ENCODE measurements around the gene FAU. TPM values are rescaled to one million over a fixed set of nuclear protein-coding genes. Genes with fewer than 3 reads are reported as not detected.

Gene FAU
- polyA plus RNA-seq, 1 of the 3 experiments (the other 2 are of a cell fraction) = 1,210 TPM

GRCh38 chr11:65090628-65091027, 31.3 kb downstream of the FAU start:
- Histone ChIP-seq H3K79me2 (ENCODE audit: insufficient read depth) (peaks cover 4% of the 10 kb centered on the region), H3K4me1 (ENCODE audit: control insufficient read depth in 1 of 2, insufficient read depth in 2 of 2, low read depth in 1 of 2, low read length in 1 of 2) (peaks cover 0 to 1% of the 10 kb centered on the region in 2 experiments; a peak in 1 of 4 replicates), H3K9me3 (no peaks in the 10 kb centered on the region), H3K4me2 (no peak overlapping the region), H4K20me1 (ENCODE audit: insufficient read depth) (no peaks in the 10 kb centered on the region), H3K9ac (no peak overlapping the region), H3K36me3 (replicated peaks in 1 of 2; ENCODE audit: control insufficient read depth in 1 of 2, insufficient read depth in 2 of 2, low read length in 1 of 2) (peaks cover under 1 to 31% of the 10 kb centered on the region in 2 experiments), H2AFZ (ENCODE audit: low read depth) (no peak overlapping the region), H3K9me2 (no peaks in the 10 kb centered on the region), H3K27me3 (ENCODE audit: insufficient read depth) (no peaks in the 10 kb centered on the region), H3K4me3 (ENCODE audit: low read depth in 2 of 2, low read length in 1 of 2) (no peak overlapping the region), H3K27ac (ENCODE audit: low read depth in 2 of 2, low read length in 1 of 2) (no peak overlapping the region), H3F3A (replicated peaks; ENCODE audit: insufficient read depth) (peaks cover 23% of the 10 kb centered on the region)
- WGBS (ENCODE audit: low lambda C conversion rate) = 92% methylated on average over 4 of the region's 4 CpGs
- CTCF ChIA-PET = interaction anchor here (1.9 to 2.6 kb wide), 2 partner anchors 19 to 22 kb away, joined by 11 to 13 read pairs; partner anchors contain the start of gene TM7SF2
- POLR2A ChIA-PET = no interaction called here
- DNase-seq = no peak
- TF ChIP-seq GABPA (IDR thresholded peaks at IDR 0.05; ENCODE audit: low read depth) (no peak), PBX3 (IDR thresholded peaks at IDR 0.05) (no peak), TCF12 (IDR thresholded peaks at IDR 0.05) (no peak), NFIC (IDR thresholded peaks at IDR 0.05; ENCODE audit: borderline replicate concordance) (no peak), YY1 (IDR thresholded peaks at IDR 0.05; ENCODE audit: low read depth) (no peak), FOXM1 (IDR thresholded peaks at IDR 0.05; ENCODE audit: low read depth) (no peak), RFX5 (IDR thresholded peaks at IDR 0.05; ENCODE audit: low read length) (no peak), TAF1 (IDR thresholded peaks at IDR 0.05; ENCODE audit: borderline replicate concordance, low read depth, low read length) (no peak), FOXJ3 (CRISPR knock-in tag; IDR thresholded peaks at IDR 0.05) (no peak), RXRA (IDR thresholded peaks at IDR 0.05; ENCODE audit: borderline replicate concordance, low read depth) (no peak)
- TF ChIP-seq, protein P1, sequence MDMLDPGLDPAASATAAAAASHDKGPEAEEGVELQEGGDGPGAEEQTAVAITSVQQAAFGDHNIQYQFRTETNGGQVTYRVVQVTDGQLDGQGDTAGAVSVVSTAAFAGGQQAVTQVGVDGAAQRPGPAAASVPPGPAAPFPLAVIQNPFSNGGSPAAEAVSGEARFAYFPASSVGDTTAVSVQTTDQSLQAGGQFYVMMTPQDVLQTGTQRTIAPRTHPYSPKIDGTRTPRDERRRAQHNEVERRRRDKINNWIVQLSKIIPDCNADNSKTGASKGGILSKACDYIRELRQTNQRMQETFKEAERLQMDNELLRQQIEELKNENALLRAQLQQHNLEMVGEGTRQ (IDR thresholded peaks at IDR 0.05; ENCODE audit: borderline replicate concordance, low read depth, low read length) = no peak
- TF ChIP-seq, protein P2, sequence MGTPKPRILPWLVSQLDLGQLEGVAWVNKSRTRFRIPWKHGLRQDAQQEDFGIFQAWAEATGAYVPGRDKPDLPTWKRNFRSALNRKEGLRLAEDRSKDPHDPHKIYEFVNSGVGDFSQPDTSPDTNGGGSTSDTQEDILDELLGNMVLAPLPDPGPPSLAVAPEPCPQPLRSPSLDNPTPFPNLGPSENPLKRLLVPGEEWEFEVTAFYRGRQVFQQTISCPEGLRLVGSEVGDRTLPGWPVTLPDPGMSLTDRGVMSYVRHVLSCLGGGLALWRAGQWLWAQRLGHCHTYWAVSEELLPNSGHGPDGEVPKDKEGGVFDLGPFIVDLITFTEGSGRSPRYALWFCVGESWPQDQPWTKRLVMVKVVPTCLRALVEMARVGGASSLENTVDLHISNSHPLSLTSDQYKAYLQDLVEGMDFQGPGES (IDR thresholded peaks at IDR 0.05; ENCODE audit: low read depth, low read length) = no peak
- TF ChIP-seq, protein P3, sequence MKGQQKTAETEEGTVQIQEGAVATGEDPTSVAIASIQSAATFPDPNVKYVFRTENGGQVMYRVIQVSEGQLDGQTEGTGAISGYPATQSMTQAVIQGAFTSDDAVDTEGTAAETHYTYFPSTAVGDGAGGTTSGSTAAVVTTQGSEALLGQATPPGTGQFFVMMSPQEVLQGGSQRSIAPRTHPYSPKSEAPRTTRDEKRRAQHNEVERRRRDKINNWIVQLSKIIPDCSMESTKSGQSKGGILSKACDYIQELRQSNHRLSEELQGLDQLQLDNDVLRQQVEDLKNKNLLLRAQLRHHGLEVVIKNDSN (IDR thresholded peaks at IDR 0.05; ENCODE audit: borderline replicate concordance, low read depth) = no peak

GRCh38 chr11:65089621-65090020, 32.3 kb downstream of the FAU start:
- no peaks in the 10 kb centered on the region for H3K9me3 ChIP-seq
- peaks cover 18% of the 10 kb centered on the region for H3F3A ChIP-seq (replicated peaks; ENCODE audit: insufficient read depth)
- ChIA-PET CTCF (interaction anchor here (1.9 to 2.6 kb wide), 2 partner anchors 20 to 23 kb away, joined by 11 to 13 read pairs; partner anchors contain the start of gene TM7SF2), POLR2A (interaction anchor here (1.2 kb wide), 1 partner anchor 23 kb away, joined by 4 read pairs; no protein-coding TSS in a partner anchor)
- no peak overlapping the region for H3K4me2 ChIP-seq
- WGBS (ENCODE audit: low lambda C conversion rate) = 97% methylated on average over 4 of the region's 4 CpGs
- no peaks in the 10 kb centered on the region for H3K9me2 ChIP-seq
- TF ChIP-seq EZH2phosphoT487 (IDR thresholded peaks at IDR 0.05; ENCODE audit: borderline replicate concordance, low read depth) = no peak
- TF ChIP-seq FOXJ3 (CRISPR knock-in tag; IDR thresholded peaks at IDR 0.05) = no peak
- no peak for TF ChIP-seq CHD2 (IDR thresholded peaks at IDR 0.05; ENCODE audit: low read length, partially characterized antibody)
- TF ChIP-seq FOXM1 (IDR thresholded peaks at IDR 0.05; ENCODE audit: low read depth) = no peak
- no peak for TF ChIP-seq CTCF (IDR thresholded peaks at IDR 0.05)
- no peak for TF ChIP-seq TCF12 (IDR thresholded peaks at IDR 0.05)
- no peak overlapping the region for H3K4me3 ChIP-seq (ENCODE audit: low read depth in 2 of 2, low read length in 1 of 2)
- peaks cover 14% of the 10 kb centered on the region for H3K79me2 ChIP-seq (ENCODE audit: insufficient read depth)
- H3K4me1 ChIP-seq (ENCODE audit: control insufficient read depth in 1 of 2, insufficient read depth in 2 of 2, low read depth in 1 of 2, low read length in 1 of 2) = peaks cover 8% of the 10 kb centered on the region in 2 experiments; a peak in 3 of 4 replicates
- no peak overlapping the region for H3K9ac ChIP-seq
- no peaks in the 10 kb centered on the region for H3K27me3 ChIP-seq (ENCODE audit: insufficient read depth)
- H4K20me1 ChIP-seq (ENCODE audit: insufficient read depth) = no peaks in the 10 kb centered on the region
- no peak overlapping the region for H3K27ac ChIP-seq (ENCODE audit: low read depth in 2 of 2, low read length in 1 of 2)
- peaks cover 8 to 39% of the 10 kb centered on the region in 2 experiments for H3K36me3 ChIP-seq (replicated peaks in 1 of 2; ENCODE audit: control insufficient read depth in 1 of 2, insufficient read depth in 2 of 2, low read length in 1 of 2)
- H2AFZ ChIP-seq (ENCODE audit: low read depth) = no peak overlapping the region
- DNase-seq = no peak

Measured in SK-N-SH (cell line).